H9 (cell line): ENCODE results near the gene FAM180B. TPM values are rescaled to one million over a fixed set of nuclear protein-coding genes. Genes with fewer than 3 reads are reported as not detected.
A peak's percentile ranks its signal among the peaks of the same experiment; 100 is the strongest.

Source experiments
- DNase-seq: peaks from one replicate; pipeline ENCODE4 v3.0.0-alpha.2; 2017
- H2AFZ ChIP-seq: one replicate; pipeline ENCODE4 v1.6.1; 2013; ENCODE audit warnings: mild to moderate bottlenecking, low read length, control low read depth, moderate library complexity
- H2AK5ac ChIP-seq: 2 replicates; pipeline ENCODE4 v1.6.1; 2013; ENCODE audit warnings: low read length, control low read depth, mixed read lengths; ENCODE audit not compliant: insufficient read length
- H2BK120ac ChIP-seq: one replicate; pipeline ENCODE4 v1.6.1; 2013; ENCODE audit warnings: low read depth, mild to moderate bottlenecking, low read length, control low read depth, inconsistent platforms; ENCODE audit not compliant: poor library complexity, severe bottlenecking
- H2BK12ac ChIP-seq: 2 replicates; pipeline ENCODE4 v1.6.1; 2013; ENCODE audit warnings: low read length, control low read depth, mixed read lengths, low read depth; ENCODE audit not compliant: insufficient read length
- H2BK15ac ChIP-seq: 2 replicates; pipeline ENCODE4 v1.6.1; 2013; ENCODE audit warnings: low read depth, low read length, control low read depth
- H2BK20ac ChIP-seq: one replicate; pipeline ENCODE4 v1.6.1; 2013; ENCODE audit warnings: low read depth, mild to moderate bottlenecking, low read length, control low read depth, inconsistent platforms; ENCODE audit not compliant: poor library complexity, severe bottlenecking
- H2BK5ac ChIP-seq: 2 replicates; pipeline ENCODE4 v1.6.1; 2013; ENCODE audit warnings: low read length, control low read depth, mixed read lengths; ENCODE audit not compliant: insufficient read length
- H3K14ac ChIP-seq: 2 replicates; pipeline ENCODE4 v1.6.1; 2013; ENCODE audit warnings: low read length, control low read depth; ENCODE audit not compliant: insufficient read depth
- H3K18ac ChIP-seq: 2 replicates; pipeline ENCODE4 v1.6.1; 2013; ENCODE audit warnings: low read depth, mild to moderate bottlenecking, mixed read lengths, low read length, control low read depth; ENCODE audit not compliant: insufficient read length
- H3K23ac ChIP-seq: 2 replicates; pipeline ENCODE4 v1.6.1; 2013; ENCODE audit warnings: low read length, control low read depth, mixed read lengths, low read depth; ENCODE audit not compliant: insufficient read length
- H3K23me2 ChIP-seq: 2 replicates; pipeline ENCODE4 v1.6.1; 2013; ENCODE audit warnings: low read depth, mild to moderate bottlenecking, mixed read lengths, low read length, control low read depth; ENCODE audit not compliant: insufficient read length, poor library complexity, severe bottlenecking
- H3K27ac ChIP-seq: 2 replicates; pipeline ENCODE4 v1.5.1; 2013; ENCODE audit warnings: low read length, control low read depth, mixed read lengths, low read depth; ENCODE audit not compliant: insufficient read length
- H3K27me3 ChIP-seq: 2 replicates; pipeline ENCODE4 v1.6.1; 2013; ENCODE audit warnings: low read length, control low read depth, inconsistent platforms; ENCODE audit not compliant: insufficient read depth
- H3K4ac ChIP-seq: 2 replicates; pipeline ENCODE4 v1.6.1; 2013; ENCODE audit warnings: low read depth, mild to moderate bottlenecking, control low read depth, inconsistent platforms, low read length, moderate library complexity
- H3K4me1 ChIP-seq: 2 replicates; pipeline ENCODE4 v1.6.1; 2013; ENCODE audit warnings: low read length, control low read depth, inconsistent platforms; ENCODE audit not compliant: insufficient read depth
- H3K4me2 ChIP-seq: 2 replicates; pipeline ENCODE4 v1.6.1; 2013; ENCODE audit warnings: low read length, control low read depth, mixed read lengths; ENCODE audit not compliant: insufficient read length, insufficient read depth
- H3K56ac ChIP-seq: 2 replicates; pipeline ENCODE4 v1.6.1; 2013; ENCODE audit warnings: low read depth, mild to moderate bottlenecking, mixed read lengths, low read length, control low read depth; ENCODE audit not compliant: insufficient read length
- H3K79me1 ChIP-seq: 2 replicates; pipeline ENCODE4 v1.6.1; 2013; ENCODE audit warnings: low read depth, mild to moderate bottlenecking, moderate library complexity, low read length, control low read depth, inconsistent platforms; ENCODE audit not compliant: insufficient read depth, poor library complexity, severe bottlenecking
- H3K79me2 ChIP-seq: 2 replicates; pipeline ENCODE4 v1.6.1; 2013; ENCODE audit warnings: low read length, control low read depth, inconsistent platforms; ENCODE audit not compliant: insufficient read depth
- H3K9ac ChIP-seq: 2 replicates; pipeline ENCODE4 v1.6.1; 2013; ENCODE audit warnings: low read length, control low read depth, mixed read lengths; ENCODE audit not compliant: insufficient read length; ENCODE audit errors: extremely low read depth
- H3K9me3 ChIP-seq: one replicate; pipeline ENCODE4 v1.6.1; 2013; ENCODE audit warnings: low read depth, low read length, inconsistent platforms; ENCODE audit not compliant: control insufficient read depth
- H3T11ph ChIP-seq: one replicate; pipeline ENCODE4 v1.6.1; 2013; ENCODE audit warnings: mild to moderate bottlenecking, low read length, control low read depth, inconsistent platforms
- H4K20me1 ChIP-seq: one replicate; pipeline ENCODE4 v1.6.1; 2013; ENCODE audit not compliant: control insufficient read depth, insufficient read length, insufficient read depth
- H4K5ac ChIP-seq: 2 replicates; pipeline ENCODE4 v1.6.1; 2013; ENCODE audit warnings: low read depth, mild to moderate bottlenecking, mixed read lengths, low read length, control low read depth; ENCODE audit not compliant: insufficient read length
- H4K8ac ChIP-seq: replicated peaks from 2 replicates; pipeline ENCODE4 v1.6.1; 2013; ENCODE audit warnings: low read length, control low read depth, mixed read lengths, low read depth; ENCODE audit not compliant: insufficient read length
- H4K91ac ChIP-seq: 2 replicates; pipeline ENCODE4 v1.6.1; 2013; ENCODE audit warnings: low read depth, mild to moderate bottlenecking, moderate library complexity, mixed read lengths, low read length, control low read depth; ENCODE audit not compliant: insufficient read length
- H3K27ac Mint-ChIP-seq, 3 experiments: 2 replicates in 2 of 3; 3 replicates in 1 of 3; pipeline ENCODE4 v1.8.0; 2020 to 2021; ENCODE audit warnings: mixed read lengths in 3 of 3, mild to moderate bottlenecking in 1 of 3, moderate library complexity in 1 of 3
- H3K27me3 Mint-ChIP-seq: 2 replicates; pipeline ENCODE4 v1.8.0; 2021; ENCODE audit warnings: low read depth, mild to moderate bottlenecking, moderate library complexity, mixed read lengths
- H3K36me3 Mint-ChIP-seq, 3 experiments: 2 replicates in 2 of 3; 3 replicates in 1 of 3; pipeline ENCODE4 v1.8.0; 2020 to 2021; ENCODE audit warnings: low read depth in 3 of 3, mixed read lengths in 3 of 3; ENCODE audit not compliant: insufficient read depth in 1 of 3
- H3K4me1 Mint-ChIP-seq, 2 experiments: 2 replicates each; pipeline ENCODE4 v1.8.0; 2020; ENCODE audit warnings: mixed read lengths in 2 of 2
- H3K4me3 Mint-ChIP-seq, 2 experiments: 2 replicates in 1 of 2; 3 replicates in 1 of 2; pipeline ENCODE4 v1.8.0; 2020 to 2021; ENCODE audit warnings: mild to moderate bottlenecking in 2 of 2, mixed read lengths in 2 of 2, moderate library complexity in 1 of 2
- H3K9me3 Mint-ChIP-seq, 2 experiments: 2 replicates in 1 of 2; 3 replicates in 1 of 2; pipeline ENCODE4 v1.8.0; 2020; ENCODE audit warnings: mild to moderate bottlenecking in 2 of 2, mixed read lengths in 2 of 2, moderate library complexity in 1 of 2
- CTCF ChIP-seq: fragments of 200-600 bp; sonication (generic); conservative IDR thresholded peaks from 3 replicates; pipeline ENCODE4 v1.8.0; 2021; ENCODE audit warnings: antibody characterized with exemption, mild to moderate bottlenecking
- WGBS: extraction: QIAGEN DNeasy Blood & Tissue Kit; methylation state at CpG from one replicate; pipeline ENCODE4 v1.1.7; 2013; ENCODE audit warnings: missing lambda C conversion rate, low lambda C conversion rate, mixed read lengths; ENCODE audit not compliant: insufficient read length; ENCODE audit errors: extremely low coverage; 5-methylcytosine and 5-hydroxymethylcytosine counted together
- total RNA-seq: library from RNA; stranded (reverse); gene quantifications from 2 replicates; pipeline ENCODE4 v1.2.1, GENCODE V29; 2021

The FAM180B gene
- total RNA-seq, 1 experiment from 2014 or later = 0.37 TPM

DNA sequence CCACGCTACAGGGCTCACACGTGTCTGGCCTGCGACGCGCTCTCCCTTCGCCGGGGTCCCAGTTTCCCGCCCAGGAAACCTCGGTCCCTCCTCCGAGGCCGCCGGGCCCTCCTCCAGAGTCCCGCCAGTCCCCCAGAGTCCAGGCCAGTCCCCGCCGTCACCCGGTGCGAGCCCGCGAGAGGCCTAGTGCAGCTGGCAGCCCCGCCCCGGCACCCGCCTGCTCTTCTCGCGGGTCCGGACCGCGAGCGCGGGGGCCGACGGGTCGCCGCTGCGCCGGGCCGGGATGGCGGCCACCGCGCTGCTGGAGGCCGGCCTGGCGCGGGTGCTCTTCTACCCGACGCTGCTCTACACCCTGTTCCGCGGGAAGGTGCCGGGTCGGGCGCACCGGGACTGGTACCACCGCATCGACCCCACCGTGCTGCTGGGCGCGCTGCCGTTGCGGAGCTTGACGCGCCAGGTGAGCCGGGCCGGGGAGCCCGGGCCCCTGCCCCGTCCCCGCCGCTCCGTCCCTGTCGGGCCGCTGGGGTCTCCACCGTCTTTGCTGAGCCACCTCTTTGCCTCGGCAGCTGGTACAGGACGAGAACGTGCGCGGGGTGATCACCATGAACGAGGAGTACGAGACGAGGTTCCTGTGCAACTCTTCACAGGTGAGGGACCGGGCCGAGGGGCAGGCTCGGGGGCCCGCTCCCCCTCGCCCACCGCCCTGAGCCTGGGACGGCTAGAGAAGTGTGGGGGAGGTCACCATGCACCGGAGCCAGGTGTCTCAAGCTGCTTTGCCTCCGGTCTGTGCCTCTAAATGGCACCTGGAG lies 20.9 kb upstream of the FAM180B start, which contains the start of gene PTPMT1:
Gene PTPMT1, plus strand, starts transcription at position 260 of the 809 bp plus-strand sequence. Its CDS starts 24 bp downstream, at position 284.
- TF ChIP-seq CTCF = no peak
- H3K4me1 ChIP-seq = no peaks in the 10 kb centered on the region
- no peak within 1 kb of the TSS for H3K27ac ChIP-seq
- no peaks in the 10 kb centered on the region for H4K20me1 ChIP-seq
- H3K4me1 Mint-ChIP-seq = peaks cover 8 to 10% of the 10 kb centered on the region in 2 experiments
- no peaks in the 10 kb centered on the region for H3K23me2 ChIP-seq
- no peak within 1 kb of the TSS for H2AK5ac ChIP-seq
- peak within 1 kb of the TSS; percentile 96 for H3K18ac ChIP-seq
- no peak within 1 kb of the TSS for H2BK120ac ChIP-seq
- H3K56ac ChIP-seq = no peak within 1 kb of the TSS
- H4K5ac ChIP-seq = no peak within 1 kb of the TSS
- H4K91ac ChIP-seq = no peak within 1 kb of the TSS
- H3K27me3 Mint-ChIP-seq = no peaks in the 10 kb centered on the region
- no peaks in the 10 kb centered on the region for H3K27me3 ChIP-seq
- peak within 1 kb of the TSS; percentile 48 to 89 (median 51); a peak in 3 of 7 replicates for H3K27ac Mint-ChIP-seq
- H3K4me2 ChIP-seq = peak within 1 kb of the TSS; percentile 53
- H3K4me3 Mint-ChIP-seq = peak within 1 kb of the TSS; percentile 88 to 91
- no peak within 1 kb of the TSS for H2BK20ac ChIP-seq
- H3K79me1 ChIP-seq = peaks cover 3% of the 10 kb centered on the region
- no peak within 1 kb of the TSS for H2AFZ ChIP-seq
- H2BK15ac ChIP-seq = no peak within 1 kb of the TSS
- no peak within 1 kb of the TSS for H3T11ph ChIP-seq
- no peak within 1 kb of the TSS for H4K8ac ChIP-seq
- no peak within 1 kb of the TSS for H2BK12ac ChIP-seq
- no peaks in the 10 kb centered on the region for H3K9me3 ChIP-seq
- H3K4ac ChIP-seq = no peak within 1 kb of the TSS
- H3K23ac ChIP-seq = no peak within 1 kb of the TSS
- DNase-seq = peak; percentile 74
- no peaks in the 10 kb centered on the region for H3K9me3 Mint-ChIP-seq
- no CpG with 5 or more reads among the region's 86 CpGs for WGBS
- peak within 1 kb of the TSS; percentile 80 for H3K14ac ChIP-seq
- H3K79me2 ChIP-seq = no peaks in the 10 kb centered on the region; the same call in 1 of the 2 replicates
- H3K9ac ChIP-seq = peak within 1 kb of the TSS; percentile 61
- H3K36me3 Mint-ChIP-seq = peaks cover 3 to 22% (median 15%) of the 10 kb centered on the region in 3 experiments; a peak in 5 of 7 replicates
- H2BK5ac ChIP-seq = no peak within 1 kb of the TSS
